ENCODE measurements around the gene ATP5PF.
A peak's percentile ranks its signal among the peaks of the same experiment; 100 is the strongest.
"Not testable (repeated sequence)": the region's sequence is repeated elsewhere in the genome, so short reads cannot be mapped to it uniquely, and the experiment has no call there.

ATP5PF gene, protein sequence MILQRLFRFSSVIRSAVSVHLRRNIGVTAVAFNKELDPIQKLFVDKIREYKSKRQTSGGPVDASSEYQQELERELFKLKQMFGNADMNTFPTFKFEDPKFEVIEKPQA

DNA sequence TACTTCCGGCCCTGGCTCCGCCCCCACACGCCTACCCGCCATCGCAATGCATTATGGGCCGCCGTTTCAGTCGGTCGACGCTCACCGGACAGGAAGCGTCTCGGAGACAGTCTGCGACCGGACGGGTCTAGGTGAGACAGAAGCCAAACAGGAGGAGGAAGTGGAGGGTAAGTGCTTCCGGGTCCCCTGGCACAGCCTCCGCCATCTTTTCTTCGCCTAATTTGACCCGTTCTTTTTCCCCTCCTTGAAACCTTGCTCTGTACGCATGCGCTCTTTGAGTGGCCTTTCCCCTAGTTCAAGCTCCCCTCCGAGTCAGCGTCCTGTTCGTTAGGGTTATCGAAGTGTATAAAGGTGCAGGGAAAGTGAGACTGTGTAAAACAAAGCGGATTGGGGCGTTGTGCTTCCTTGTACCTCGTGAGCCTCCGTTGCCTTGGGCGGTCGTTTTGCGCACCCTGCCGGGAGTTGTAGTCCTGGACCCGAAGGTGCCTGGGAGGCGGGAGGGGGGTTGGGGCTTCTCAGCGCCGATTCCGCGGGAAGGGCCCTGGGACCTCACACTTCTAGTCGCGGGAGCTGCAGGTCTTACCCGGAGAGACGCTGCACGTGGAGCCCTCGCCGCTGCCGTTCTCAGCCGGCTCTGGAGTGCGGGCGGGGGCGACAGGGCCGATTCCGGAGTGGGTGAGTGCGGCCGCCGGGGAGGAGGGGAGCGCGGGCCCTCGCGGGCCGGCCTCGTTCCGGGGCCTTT is at the start of gene ATP5PF, which contains the start of gene GABPA:
ATP5PF (minus strand) TSS at position 1 of the 742 bp plus-strand sequence. CDS start 5,110 bp downstream, outside the sequence.
GABPA (plus strand) TSS at position 69 of the 742 bp plus-strand sequence. CDS start 6,627 bp downstream, outside the sequence.
- Histone ChIP-seq H3K36me3 (ENCODE audit: control insufficient read depth, insufficient read depth, low read length) (no peaks in the 10 kb centered on the region; the same call in none of the 2 replicates), H3K27me3 (replicated peaks; ENCODE audit: control insufficient read depth, insufficient read depth, low read length) (no peaks in the 10 kb centered on the region)

DNA sequence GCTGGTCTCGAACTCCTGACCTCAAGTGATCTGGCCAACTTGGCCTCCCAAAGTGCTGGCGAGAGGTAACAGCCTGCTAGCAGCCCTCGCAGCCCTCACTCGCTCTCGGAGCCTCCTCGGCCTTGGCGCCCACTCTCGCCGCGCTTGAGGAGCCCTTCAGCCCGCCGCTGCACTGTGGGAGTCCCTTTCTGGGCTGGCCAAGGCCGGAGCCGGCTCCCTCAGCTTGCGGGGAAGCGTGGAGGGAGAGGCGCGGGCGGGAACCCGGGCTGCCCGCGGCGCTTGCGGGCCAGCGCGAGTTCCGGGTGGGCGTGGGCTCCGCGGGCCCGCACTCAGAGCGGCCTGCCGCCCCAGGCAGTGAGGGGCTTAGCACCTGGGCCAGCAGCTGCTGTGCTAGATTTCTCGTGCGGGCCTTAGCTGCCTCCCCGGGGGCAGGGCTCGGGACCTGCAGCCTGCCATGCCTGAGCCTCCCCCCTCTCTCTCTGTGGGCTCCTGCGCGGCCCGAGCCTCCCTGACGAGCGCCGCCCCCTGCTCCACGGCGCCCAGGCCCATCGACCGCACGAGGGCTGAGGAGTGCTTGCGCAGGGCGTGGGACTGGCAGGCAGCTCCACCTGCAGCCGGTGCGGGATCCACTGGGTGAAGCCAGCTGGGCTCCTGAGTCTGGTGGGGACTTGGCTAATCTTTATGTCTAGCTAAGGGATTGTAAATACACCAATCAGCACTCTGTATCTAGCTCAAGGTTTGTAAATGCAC is 43.6 kb upstream of the ATP5PF start:
- not testable (repeated sequence) for H3K4me3 ChIP-seq (replicated peaks; ENCODE audit: low read depth, low read length); H3K36me3 ChIP-seq (ENCODE audit: control insufficient read depth, insufficient read depth, low read length); DNase-seq (ENCODE audit: extremely low read depth, insufficient read length); H3K27me3 ChIP-seq (replicated peaks; ENCODE audit: control insufficient read depth, insufficient read depth, low read length)

More for the DNA sequence above, at the start of gene ATP5PF, which contains the start of gene GABPA:
- peak within 1 kb of the TSS; percentile 97 for H3K4me3 ChIP-seq (replicated peaks; ENCODE audit: low read depth, low read length)
- DNase-seq (ENCODE audit: extremely low read depth, insufficient read length) = peak; percentile 98
- TF ChIP-seq, protein P1, sequence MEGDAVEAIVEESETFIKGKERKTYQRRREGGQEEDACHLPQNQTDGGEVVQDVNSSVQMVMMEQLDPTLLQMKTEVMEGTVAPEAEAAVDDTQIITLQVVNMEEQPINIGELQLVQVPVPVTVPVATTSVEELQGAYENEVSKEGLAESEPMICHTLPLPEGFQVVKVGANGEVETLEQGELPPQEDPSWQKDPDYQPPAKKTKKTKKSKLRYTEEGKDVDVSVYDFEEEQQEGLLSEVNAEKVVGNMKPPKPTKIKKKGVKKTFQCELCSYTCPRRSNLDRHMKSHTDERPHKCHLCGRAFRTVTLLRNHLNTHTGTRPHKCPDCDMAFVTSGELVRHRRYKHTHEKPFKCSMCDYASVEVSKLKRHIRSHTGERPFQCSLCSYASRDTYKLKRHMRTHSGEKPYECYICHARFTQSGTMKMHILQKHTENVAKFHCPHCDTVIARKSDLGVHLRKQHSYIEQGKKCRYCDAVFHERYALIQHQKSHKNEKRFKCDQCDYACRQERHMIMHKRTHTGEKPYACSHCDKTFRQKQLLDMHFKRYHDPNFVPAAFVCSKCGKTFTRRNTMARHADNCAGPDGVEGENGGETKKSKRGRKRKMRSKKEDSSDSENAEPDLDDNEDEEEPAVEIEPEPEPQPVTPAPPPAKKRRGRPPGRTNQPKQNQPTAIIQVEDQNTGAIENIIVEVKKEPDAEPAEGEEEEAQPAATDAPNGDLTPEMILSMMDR (IDR thresholded peaks at IDR 0.05; ENCODE audit: insufficient read depth, low read length, poor library complexity, severe bottlenecking) = no peak

DNA sequence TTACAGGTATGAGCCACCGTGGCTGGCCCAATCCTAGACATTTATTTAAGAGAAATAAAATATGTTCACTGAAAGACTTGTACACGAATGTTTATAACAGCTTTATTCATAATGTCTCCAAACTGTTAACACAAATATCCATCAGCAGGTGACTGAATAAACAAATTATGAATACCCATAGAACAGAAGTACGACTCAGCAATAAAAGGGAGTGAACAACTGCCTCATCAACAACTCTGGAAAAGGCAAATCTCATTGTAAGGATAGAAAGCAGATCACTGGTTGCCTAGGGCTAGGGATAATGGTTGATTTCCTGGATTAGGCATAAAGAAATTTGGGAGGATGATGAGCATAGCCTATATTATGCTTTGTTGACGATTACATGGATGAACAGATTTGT is 41.7 kb upstream of the ATP5PF start:
- no peak for DNase-seq (ENCODE audit: extremely low read depth, insufficient read length)
- Histone ChIP-seq H3K4me3 (replicated peaks; ENCODE audit: low read depth, low read length) (no peak overlapping the region), H3K27me3 (replicated peaks; ENCODE audit: control insufficient read depth, insufficient read depth, low read length) (no peaks in the 10 kb centered on the region), H3K36me3 (ENCODE audit: control insufficient read depth, insufficient read depth, low read length) (no peaks in the 10 kb centered on the region)
- TF ChIP-seq, protein P1 (IDR thresholded peaks at IDR 0.05; ENCODE audit: insufficient read depth, low read length, poor library complexity, severe bottlenecking) = no peak

DNA sequence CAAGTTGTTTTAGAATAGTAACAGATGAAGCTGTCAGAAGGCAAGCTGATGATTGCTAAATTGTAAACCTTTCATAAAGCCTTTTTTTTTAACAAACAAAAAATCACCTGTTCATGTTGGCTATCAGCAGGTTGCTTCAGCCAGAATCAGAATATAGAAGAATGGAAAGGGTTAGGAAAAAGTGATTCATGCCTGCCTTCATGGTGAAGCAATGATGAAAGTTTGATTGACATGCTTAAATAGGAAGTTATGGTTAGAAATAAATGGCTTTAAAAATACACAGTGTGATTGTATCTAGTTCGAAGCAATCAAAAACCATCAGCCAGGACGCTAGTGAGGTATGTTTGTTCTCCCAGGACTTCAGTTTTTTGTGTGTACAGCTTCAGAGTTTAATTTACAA is 38.0 kb upstream of the ATP5PF start:
- no peak for DNase-seq (ENCODE audit: extremely low read depth, insufficient read length)
- TF ChIP-seq, protein P1 (IDR thresholded peaks at IDR 0.05; ENCODE audit: insufficient read depth, low read length, poor library complexity, severe bottlenecking) = no peak
- Histone ChIP-seq H3K4me3 (replicated peaks; ENCODE audit: low read depth, low read length) (no peak overlapping the region), H3K36me3 (ENCODE audit: control insufficient read depth, insufficient read depth, low read length) (no peaks in the 10 kb centered on the region), H3K27me3 (replicated peaks; ENCODE audit: control insufficient read depth, insufficient read depth, low read length) (no peaks in the 10 kb centered on the region)

DNA sequence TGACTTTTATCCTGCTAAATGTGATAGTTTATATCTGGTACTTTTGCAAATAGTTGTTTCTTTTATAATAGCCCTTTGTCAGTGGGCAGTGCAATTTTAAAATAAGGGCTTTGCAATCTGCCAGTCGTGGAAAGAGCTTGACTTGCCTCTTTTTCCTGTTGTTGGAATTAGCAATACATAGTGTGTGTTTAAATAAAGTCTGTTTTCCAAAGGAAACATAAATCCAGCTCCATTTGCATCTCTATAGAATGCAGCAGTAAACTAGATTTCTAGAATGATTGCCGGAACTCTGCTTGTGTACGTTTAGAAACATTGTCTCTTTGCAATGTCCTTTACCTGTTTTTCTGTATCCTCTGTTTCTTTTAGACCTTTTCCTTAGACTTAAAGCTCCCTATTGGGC is 33.2 kb upstream of the ATP5PF start:
- no peak for DNase-seq (ENCODE audit: extremely low read depth, insufficient read length)
- Histone ChIP-seq H3K4me3 (replicated peaks; ENCODE audit: low read depth, low read length) (no peak overlapping the region), H3K36me3 (ENCODE audit: control insufficient read depth, insufficient read depth, low read length) (no peaks in the 10 kb centered on the region; the same call in 1 of the 2 replicates), H3K27me3 (replicated peaks; ENCODE audit: control insufficient read depth, insufficient read depth, low read length) (no peaks in the 10 kb centered on the region)
- TF ChIP-seq, protein P1 (IDR thresholded peaks at IDR 0.05; ENCODE audit: insufficient read depth, low read length, poor library complexity, severe bottlenecking) = no peak

DNA sequence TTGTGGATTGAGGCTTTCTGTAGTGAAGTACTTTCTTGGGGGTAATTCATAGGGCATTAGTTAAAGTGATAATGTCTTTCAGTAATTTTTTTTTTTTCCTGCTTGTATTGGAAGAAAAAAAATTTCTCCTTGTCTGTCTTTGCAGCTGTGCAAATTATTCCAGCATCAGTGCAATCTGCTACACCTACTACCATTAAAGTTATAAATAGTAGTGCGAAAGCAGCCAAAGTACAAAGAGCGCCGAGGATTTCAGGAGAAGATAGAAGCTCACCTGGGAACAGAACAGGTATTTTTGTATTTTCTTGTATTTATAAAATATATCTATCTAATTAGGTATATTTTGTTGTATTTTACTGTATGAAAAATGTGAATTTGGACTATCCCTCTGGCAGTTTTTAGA is 29.4 kb upstream of the ATP5PF start:
- no peaks in the 10 kb centered on the region for H3K27me3 ChIP-seq (replicated peaks; ENCODE audit: control insufficient read depth, insufficient read depth, low read length)
- no peak overlapping the region for H3K4me3 ChIP-seq (replicated peaks; ENCODE audit: low read depth, low read length)
- TF ChIP-seq, protein P1 (IDR thresholded peaks at IDR 0.05; ENCODE audit: insufficient read depth, low read length, poor library complexity, severe bottlenecking) = no peak
- no peak for DNase-seq (ENCODE audit: extremely low read depth, insufficient read length)
- H3K36me3 ChIP-seq (ENCODE audit: control insufficient read depth, insufficient read depth, low read length) = no peaks in the 10 kb centered on the region; the same call in none of the 2 replicates

Measured in GM06990 (cell line).